GM10248 (cell line): ENCODE data around the gene PCDH19.

Experiments used
- CTCF ChIA-PET: fragments of 300-600 bp; sonication (Branson Sonifier 250); formaldehyde crosslinking; extraction: SDS; loops from one replicate; lab custom pipeline; 2021; ENCODE audit warnings: antibody characterized with exemption; lab: Yijun Ruan, JAX
- POLR2A ChIA-PET: fragments of 350-650 bp; sonication (Branson Sonifier 250); formaldehyde crosslinking; extraction: SDS; loops from one replicate; lab custom pipeline; 2020; ENCODE audit warnings: antibody characterized with exemption; lab: Yijun Ruan, JAX
- DNase-seq: peaks from one replicate; pipeline ENCODE4 v3.0.0; 2012; ENCODE audit errors: extremely low spot score
- TF ChIP-seq, protein P1 (sequence below): IDR thresholded peaks from 2 replicates; pipeline ENCODE4 v1.5.1; 2012; ENCODE audit warnings: mild to moderate bottlenecking, low read depth; ENCODE audit errors: extremely low read depth, missing control alignments, control extremely low read depth

PCDH19 gene

GRCh38 chrX:100353326-100353725 lies 56.7 kb downstream of the PCDH19 start:
- ChIA-PET CTCF (interaction anchor here (1.6 kb wide), 1 partner anchor 10 kb away, joined by 3 read pairs; no protein-coding TSS in a partner anchor), POLR2A (no interaction called here)
- no peak for DNase-seq
- TF ChIP-seq, protein P1, sequence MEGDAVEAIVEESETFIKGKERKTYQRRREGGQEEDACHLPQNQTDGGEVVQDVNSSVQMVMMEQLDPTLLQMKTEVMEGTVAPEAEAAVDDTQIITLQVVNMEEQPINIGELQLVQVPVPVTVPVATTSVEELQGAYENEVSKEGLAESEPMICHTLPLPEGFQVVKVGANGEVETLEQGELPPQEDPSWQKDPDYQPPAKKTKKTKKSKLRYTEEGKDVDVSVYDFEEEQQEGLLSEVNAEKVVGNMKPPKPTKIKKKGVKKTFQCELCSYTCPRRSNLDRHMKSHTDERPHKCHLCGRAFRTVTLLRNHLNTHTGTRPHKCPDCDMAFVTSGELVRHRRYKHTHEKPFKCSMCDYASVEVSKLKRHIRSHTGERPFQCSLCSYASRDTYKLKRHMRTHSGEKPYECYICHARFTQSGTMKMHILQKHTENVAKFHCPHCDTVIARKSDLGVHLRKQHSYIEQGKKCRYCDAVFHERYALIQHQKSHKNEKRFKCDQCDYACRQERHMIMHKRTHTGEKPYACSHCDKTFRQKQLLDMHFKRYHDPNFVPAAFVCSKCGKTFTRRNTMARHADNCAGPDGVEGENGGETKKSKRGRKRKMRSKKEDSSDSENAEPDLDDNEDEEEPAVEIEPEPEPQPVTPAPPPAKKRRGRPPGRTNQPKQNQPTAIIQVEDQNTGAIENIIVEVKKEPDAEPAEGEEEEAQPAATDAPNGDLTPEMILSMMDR = no peak

DNA sequence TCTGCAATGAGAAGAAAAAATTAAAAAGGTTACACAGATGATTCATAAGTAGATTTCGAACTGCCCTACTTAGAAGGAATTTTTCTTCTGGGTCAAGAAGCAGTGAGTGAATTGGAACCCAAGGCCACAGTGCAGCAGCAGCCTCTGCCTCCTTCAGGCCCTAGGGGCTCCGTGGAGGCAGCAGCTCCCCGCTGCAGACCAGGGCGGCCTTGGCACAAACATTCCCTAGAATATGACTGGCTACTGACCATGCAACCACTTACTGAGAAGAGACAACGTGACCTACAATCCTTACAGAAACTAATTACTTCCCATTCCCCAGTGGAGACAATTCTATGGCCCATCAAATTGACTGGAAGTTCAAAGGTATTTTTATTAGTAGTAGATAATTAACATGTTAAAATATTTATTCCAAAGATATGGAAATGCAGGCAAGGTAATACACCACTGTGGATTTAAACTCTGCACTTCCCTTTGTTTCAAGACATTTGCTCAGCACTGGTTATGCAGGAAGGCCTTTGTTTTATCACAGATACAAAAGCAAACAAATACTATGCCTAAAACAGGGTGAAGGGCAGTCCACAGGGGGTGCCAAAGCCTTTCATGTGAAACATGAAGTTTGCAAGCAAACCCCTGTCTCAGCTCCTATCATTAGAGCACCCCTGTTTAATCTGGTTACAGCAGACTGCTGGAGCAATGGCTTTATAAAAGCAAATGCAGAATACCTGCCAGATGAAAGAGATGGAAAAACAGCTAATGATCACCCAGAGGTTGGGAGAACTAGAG lies 59.2 kb downstream of the PCDH19 start:
- ChIA-PET POLR2A (no interaction called here), CTCF (no interaction called here)
- TF ChIP-seq, protein P1 = no peak
- DNase-seq = no peak

- TF ChIP-seq, protein P1 = no peak
Observed at GRCh38 chrX:100349391-100349790, 60.7 kb downstream of the PCDH19 start.

GRCh38 chrX:100341142-100341510 lies 68.9 kb downstream of the PCDH19 start:
- TF ChIP-seq, protein P1 = no peak
- ChIA-PET POLR2A (no interaction called here), CTCF (no interaction called here)
- DNase-seq = no peak

More at GRCh38 chrX:100349391-100349790, 60.7 kb downstream of the PCDH19 start:
- CTCF ChIA-PET = interaction anchor here (1.1 kb wide), 1 partner anchor 61 kb away, joined by 3 read pairs; no protein-coding TSS in a partner anchor
- no peak for DNase-seq
- POLR2A ChIA-PET = no interaction called here

DNA sequence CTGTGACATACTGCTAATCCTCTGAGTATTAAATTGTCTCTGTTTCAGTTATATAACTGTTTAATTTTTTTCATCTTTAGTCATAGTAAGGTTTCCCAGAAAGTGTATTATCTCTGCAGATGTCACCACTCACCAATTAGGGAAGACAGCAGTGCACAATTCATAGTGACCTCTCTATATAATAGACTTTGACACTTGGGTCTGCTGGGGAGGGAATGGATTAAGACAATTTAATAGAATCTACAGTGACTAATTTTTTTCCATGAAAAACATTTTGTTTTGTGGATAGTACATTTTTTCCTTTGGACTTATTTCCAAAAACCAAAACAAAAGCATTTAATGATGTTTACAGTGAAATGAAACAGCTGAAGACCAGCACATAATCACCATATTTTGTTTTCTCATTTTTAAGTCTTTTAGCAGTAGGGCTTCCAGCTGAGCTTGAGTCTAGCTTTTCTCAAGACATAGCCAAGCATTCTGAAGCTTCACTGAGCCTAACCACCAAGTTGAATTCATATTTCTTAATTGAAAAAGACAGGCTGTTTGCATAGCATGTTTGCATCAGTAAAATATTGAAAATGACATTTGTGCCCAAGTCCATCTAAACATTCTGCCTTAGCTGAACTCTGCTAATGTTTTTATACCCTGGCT lies 69.5 kb downstream of the PCDH19 start:
- TF ChIP-seq, protein P1 = no peak
- ChIA-PET POLR2A (no interaction called here), CTCF (no interaction called here)
- DNase-seq = no peak

- POLR2A ChIA-PET = no interaction called here
- TF ChIP-seq, protein P1 = no peak
- CTCF ChIA-PET = interaction anchor here (1.7 kb wide), 1 partner anchor 16 kb away, joined by 5 read pairs; no protein-coding TSS in a partner anchor
Observed at GRCh38 chrX:100328351-100328750, 81.7 kb downstream of the PCDH19 start.

More at GRCh38 chrX:100328351-100328750, 81.7 kb downstream of the PCDH19 start:
- DNase-seq = no peak
